Urinary bladder (tissue), 4 donors: Measurements from ENCODE around the gene ELFN2. TPM values are rescaled to one million over a fixed set of nuclear protein-coding genes. Genes with fewer than 3 reads are reported as not detected.

Source experiments
- DNase-seq: peaks from one replicate; pipeline ENCODE4 v3.0.0-alpha.2; 2015; ENCODE audit errors: extremely low spot score
- H3K27ac ChIP-seq: one replicate; pipeline ENCODE4 v1.5.1; 2013; ENCODE audit warnings: low read depth, mild to moderate bottlenecking, moderate library complexity
- H3K36me3 ChIP-seq: one replicate; pipeline ENCODE4 v1.6.1; 2013; ENCODE audit warnings: mild to moderate bottlenecking, moderate library complexity; ENCODE audit not compliant: insufficient read depth
- H3K4me1 ChIP-seq: one replicate; pipeline ENCODE4 v1.6.1; 2013; ENCODE audit warnings: mild to moderate bottlenecking, moderate library complexity; ENCODE audit not compliant: insufficient read depth
- H3K4me3 ChIP-seq: one replicate; pipeline ENCODE4 v1.5.1; 2013; ENCODE audit warnings: low read depth, low read length
- WGBS: extraction: QIAGEN DNeasy Blood & Tissue Kit; methylation state at CpG from one replicate; pipeline ENCODE4 v1.1.7; 2013; 5-methylcytosine and 5-hydroxymethylcytosine counted together
- polyA plus RNA-seq: library from polyadenylated mRNA; stranded (reverse); fragments of 200-250 nt; gene quantifications from one replicate; pipeline ENCODE4 v1.2.3, GENCODE V29; 2013
- total RNA-seq: library from RNA; depleted of rRNA; stranded (reverse); fragments of >200 nt; gene quantifications from one replicate; pipeline ENCODE4 v1.2.3, GENCODE V29; 2014
- donor health status: healthy with polysubstance abuse.
- donor health status: healthy.

Gene ELFN2
- total and polyA plus RNA-seq, 2 donors: 0.05 to 0.21 TPM

GRCh38 chr22:37462436-37462835 lies 35.2 kb upstream of the ELFN2 start:
- no peak for DNase-seq
- no peaks in the 10 kb centered on the region for H3K4me1 ChIP-seq
- WGBS: 29% methylated on average over 5 of the region's 5 CpGs
- no peak overlapping the region for H3K4me3 ChIP-seq
- no peak overlapping the region for H3K27ac ChIP-seq
- no peaks in the 10 kb centered on the region for H3K36me3 ChIP-seq

- no peak for DNase-seq
- H3K36me3 ChIP-seq: no peaks in the 10 kb centered on the region
- WGBS: 39% methylated on average over 6 of the region's 6 CpGs
- no peaks in the 10 kb centered on the region for H3K4me1 ChIP-seq
- H3K27ac ChIP-seq: no peak overlapping the region
- H3K4me3 ChIP-seq: no peak overlapping the region
Measured at GRCh38 chr22:37461961-37462360, 34.7 kb upstream of the ELFN2 start.

GRCh38 chr22:37460684-37461083 lies 33.4 kb upstream of the ELFN2 start:
- no peaks in the 10 kb centered on the region for H3K4me1 ChIP-seq
- no peak for DNase-seq
- H3K4me3 ChIP-seq: no peak overlapping the region
- no peaks in the 10 kb centered on the region for H3K36me3 ChIP-seq
- H3K27ac ChIP-seq: no peak overlapping the region
- 83% methylated on average over 3 of the region's 3 CpGs for WGBS

- Histone ChIP-seq H3K36me3 (no peaks in the 10 kb centered on the region), H3K4me1 (no peaks in the 10 kb centered on the region), H3K27ac (no peak overlapping the region), H3K4me3 (no peak overlapping the region)
- 64% methylated on average over 9 of the region's 9 CpGs for WGBS
- DNase-seq: no peak
Measured at GRCh38 chr22:37459206-37459605, 31.9 kb upstream of the ELFN2 start.

GRCh38 chr22:37457093-37457893 lies 30.0 kb upstream of the ELFN2 start:
- Histone ChIP-seq H3K36me3 (no peaks in the 10 kb centered on the region), H3K27ac (no peak overlapping the region), H3K4me1 (no peaks in the 10 kb centered on the region), H3K4me3 (no peak overlapping the region)
- WGBS: 37% methylated on average over 4 of the region's 4 CpGs
- DNase-seq: no peak

GRCh38 chr22:37456346-37456745 lies 29.1 kb upstream of the ELFN2 start:
- Histone ChIP-seq H3K4me1 (no peaks in the 10 kb centered on the region), H3K27ac (no peak overlapping the region), H3K4me3 (no peak overlapping the region), H3K36me3 (no peaks in the 10 kb centered on the region)
- WGBS: 76% methylated on average over 17 of the region's 17 CpGs
- DNase-seq: no peak

- WGBS: 58% methylated on average over 14 of the region's 14 CpGs
- Histone ChIP-seq H3K4me3 (no peak overlapping the region), H3K4me1 (no peaks in the 10 kb centered on the region), H3K36me3 (no peaks in the 10 kb centered on the region), H3K27ac (no peak overlapping the region)
- no peak for DNase-seq
Measured at GRCh38 chr22:37455896-37456295, 28.6 kb upstream of the ELFN2 start.

GRCh38 chr22:37454857-37455686 lies 27.8 kb upstream of the ELFN2 start:
- 29% methylated on average over 21 of the region's 21 CpGs for WGBS
- DNase-seq: no peak
- H3K27ac ChIP-seq: no peak overlapping the region

GRCh38 chr22:37453696-37454095 lies 26.4 kb upstream of the ELFN2 start:
- Histone ChIP-seq H3K36me3 (no peaks in the 10 kb centered on the region), H3K4me1 (no peaks in the 10 kb centered on the region), H3K27ac (no peak overlapping the region), H3K4me3 (no peak overlapping the region)
- 86% methylated on average over 7 of the region's 7 CpGs for WGBS
- no peak for DNase-seq

More at GRCh38 chr22:37454857-37455686, 27.8 kb upstream of the ELFN2 start:
- H3K36me3 ChIP-seq: no peaks in the 10 kb centered on the region
- H3K4me1 ChIP-seq: no peaks in the 10 kb centered on the region
- H3K4me3 ChIP-seq: no peak overlapping the region

- DNase-seq: no peak
- no peaks in the 10 kb centered on the region for H3K4me1 ChIP-seq
- H3K4me3 ChIP-seq: no peak overlapping the region
- H3K36me3 ChIP-seq: no peaks in the 10 kb centered on the region
- H3K27ac ChIP-seq: no peak overlapping the region
- WGBS: 48% methylated on average over 1 of the region's 1 CpG
Measured at GRCh38 chr22:37451218-37451617, 23.9 kb upstream of the ELFN2 start.

GRCh38 chr22:37449331-37450001 lies 22.2 kb upstream of the ELFN2 start:
- WGBS: 44% methylated on average over 15 of the region's 15 CpGs

GRCh38 chr22:37448516-37449127 lies 21.3 kb upstream of the ELFN2 start:
- no peaks in the 10 kb centered on the region for H3K36me3 ChIP-seq
- H3K4me3 ChIP-seq: no peak overlapping the region
- DNase-seq: no peak
- no peaks in the 10 kb centered on the region for H3K4me1 ChIP-seq
- H3K27ac ChIP-seq: no peak overlapping the region
- 76% methylated on average over 18 of the region's 18 CpGs for WGBS

More at GRCh38 chr22:37449331-37450001, 22.2 kb upstream of the ELFN2 start:
- Histone ChIP-seq H3K4me3 (no peak overlapping the region), H3K4me1 (no peaks in the 10 kb centered on the region), H3K36me3 (no peaks in the 10 kb centered on the region), H3K27ac (no peak overlapping the region)
- DNase-seq: no peak

GRCh38 chr22:37445501-37445900 lies 18.2 kb upstream of the ELFN2 start:
- WGBS: 81% methylated on average over 9 of the region's 9 CpGs
- no peak overlapping the region for H3K27ac ChIP-seq
- H3K4me1 ChIP-seq: no peaks in the 10 kb centered on the region
- H3K36me3 ChIP-seq: no peaks in the 10 kb centered on the region
- no peak for DNase-seq
- H3K4me3 ChIP-seq: no peak overlapping the region
